Erythroblast (primary cell): Measurements from ENCODE around the gene ARSA.

Experiments
- GATA1 ChIP-seq: IDR thresholded peaks from 2 replicates; pipeline ENCODE4 v1.6.1; 2011; ENCODE audit warnings: low read depth, mild to moderate bottlenecking, control low read depth, low read length, moderate library complexity
- POLR2A ChIP-seq: IDR thresholded peaks from 2 replicates; pipeline ENCODE4 v1.6.1; 2011; ENCODE audit warnings: mild to moderate bottlenecking, low read length

DNA sequence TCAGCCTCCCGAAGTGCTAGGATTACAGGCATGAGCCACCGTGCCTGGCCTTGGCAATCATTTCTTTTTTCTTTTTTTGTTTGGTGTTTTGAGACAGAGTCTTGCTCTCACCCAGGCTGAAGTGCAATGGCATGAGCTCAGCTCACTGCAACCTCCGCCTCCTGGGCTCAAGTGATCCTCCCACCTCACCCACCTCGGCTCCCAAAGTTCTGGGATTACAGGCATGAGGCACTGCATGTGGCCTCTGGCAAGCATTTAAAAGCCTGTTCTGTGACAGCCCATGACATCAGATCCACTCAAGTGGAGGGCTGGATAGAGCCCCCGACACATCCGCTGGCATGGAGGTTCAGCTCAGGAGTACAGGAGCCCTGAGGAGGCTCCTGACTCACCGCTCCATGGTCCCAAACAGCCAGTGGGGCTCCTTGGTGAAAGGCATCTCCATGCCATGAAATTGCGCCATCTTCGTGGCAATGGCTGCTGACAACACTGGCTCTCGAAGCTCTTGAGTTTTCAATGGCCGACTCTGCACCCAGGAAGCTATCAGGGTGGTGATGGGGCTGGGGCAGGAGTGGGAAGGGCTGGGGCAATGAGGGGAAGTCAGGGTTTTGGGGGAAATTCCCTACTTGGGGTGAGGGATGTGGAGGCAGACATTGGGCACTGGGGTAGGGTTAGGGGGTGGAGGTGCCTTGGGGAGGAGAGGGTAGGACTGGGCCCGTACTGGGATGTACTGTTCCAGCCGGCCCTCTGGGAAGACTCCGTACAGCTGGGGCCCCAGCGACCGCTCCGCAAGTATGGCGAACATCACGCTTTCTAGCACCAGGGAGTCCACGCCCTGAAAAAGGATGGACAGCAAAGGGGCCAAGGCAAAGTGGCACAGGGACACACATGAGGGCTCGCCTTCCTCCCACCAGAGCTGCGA is 46.7 kb downstream of the ARSA start:
- no peak for TF ChIP-seq POLR2A
- TF ChIP-seq GATA1, result no peak
